Measurements from ENCODE around the gene TAS2R14.

The TAS2R14 gene

GRCh38 chr12:10904686-10905085 is 34.4 kb downstream of the TAS2R14 start:
- no peak for DNase-seq (ENCODE audit: low spot score)

GRCh38 chr12:10901427-10901826 is 37.6 kb downstream of the TAS2R14 start:
- DNase-seq (ENCODE audit: low spot score) = no peak

GRCh38 chr12:10900972-10901371 is 38.1 kb downstream of the TAS2R14 start:
- DNase-seq (ENCODE audit: low spot score) = no peak

GRCh38 chr12:10900530-10900929 is 38.5 kb downstream of the TAS2R14 start:
- no peak for DNase-seq (ENCODE audit: low spot score)

- no peak for DNase-seq (ENCODE audit: low spot score)
Observed at GRCh38 chr12:10896854-10897253, 42.2 kb downstream of the TAS2R14 start.

- DNase-seq (ENCODE audit: low spot score) = no peak
Observed at GRCh38 chr12:10891937-10892336, 47.1 kb downstream of the TAS2R14 start.

GRCh38 chr12:10889226-10889625 is 49.8 kb downstream of the TAS2R14 start:
- DNase-seq (ENCODE audit: low spot score) = no peak

Data from NAMALWA (cell line).